Hepatocyte (in vitro differentiated cells): ENCODE measurements around the gene MYL3. TPM values are rescaled to one million over a fixed set of nuclear protein-coding genes. Genes with fewer than 3 reads are reported as not detected.

ENCODE experiments used
- DNase-seq: peaks from one replicate; pipeline ENCODE4 v3.0.0-alpha.2; 2016; ENCODE audit warnings: low spot score
- H2AFZ ChIP-seq: fragments of 200-600 bp; sonication (generic); 2 replicates; pipeline ENCODE4 v1.6.0; 2016; ENCODE audit warnings: antibody characterized with exemption, mild to moderate bottlenecking
- H3K27ac ChIP-seq: fragments of 200-600 bp; sonication (generic); 2 replicates; pipeline ENCODE4 v1.5.1; 2016; ENCODE audit warnings: mild to moderate bottlenecking
- H3K27me3 ChIP-seq: fragments of 200-600 bp; sonication (generic); 2 replicates; pipeline ENCODE4 v1.6.1; 2016
- H3K36me3 ChIP-seq: fragments of 200-600 bp; sonication (generic); replicated peaks from 2 replicates; pipeline ENCODE4 v1.5.1; 2016; ENCODE audit warnings: low read depth; ENCODE audit not compliant: insufficient read depth
- H3K4me1 ChIP-seq: fragments of 200-600 bp; sonication (generic); 2 replicates; pipeline ENCODE4 v1.5.1; 2016; ENCODE audit warnings: mild to moderate bottlenecking, moderate library complexity; ENCODE audit not compliant: insufficient read depth
- H3K4me2 ChIP-seq: fragments of 200-600 bp; sonication (generic); 2 replicates; pipeline ENCODE4 v1.6.0; 2016
- H3K4me3 ChIP-seq: fragments of 200-600 bp; sonication (generic); 2 replicates; pipeline ENCODE4 v1.5.1; 2016; ENCODE audit warnings: mild to moderate bottlenecking
- H3K79me2 ChIP-seq: fragments of 200-600 bp; sonication (generic); 2 replicates; pipeline ENCODE4 v1.6.0; 2017; ENCODE audit warnings: mild to moderate bottlenecking
- H3K9me2 ChIP-seq: fragments of 200-600 bp; sonication (generic); replicated peaks from 2 replicates; pipeline ENCODE4 v1.6.0; 2017; ENCODE audit warnings: mild to moderate bottlenecking; ENCODE audit not compliant: insufficient read depth
- H3K9me3 ChIP-seq: fragments of 200-600 bp; sonication (generic); 2 replicates; pipeline ENCODE4 v1.5.1; 2016; ENCODE audit warnings: low read depth, mild to moderate bottlenecking
- H4K20me1 ChIP-seq: fragments of 200-600 bp; sonication (generic); 2 replicates; pipeline ENCODE4 v1.6.0; 2016; ENCODE audit warnings: mild to moderate bottlenecking; ENCODE audit not compliant: insufficient read depth, poor library complexity, severe bottlenecking
- CTCF ChIP-seq: fragments of 200-600 bp; sonication (generic); IDR thresholded peaks from 2 replicates; pipeline ENCODE4 v1.5.1; 2016; ENCODE audit warnings: antibody characterized with exemption, mild to moderate bottlenecking; ENCODE audit not compliant: poor library complexity
- EZH2 ChIP-seq: fragments of 200-600 bp; sonication (generic); IDR thresholded peaks from 2 replicates; pipeline ENCODE4 v1.6.1; 2016; ENCODE audit warnings: antibody characterized with exemption, mild to moderate bottlenecking, borderline replicate concordance
- EZH2phosphoT487 ChIP-seq: fragments of 200-600 bp; sonication (generic); IDR thresholded peaks from one replicate; pipeline ENCODE4 v1.6.1; 2018; ENCODE audit warnings: antibody characterized with exemption, mild to moderate bottlenecking, low read depth, moderate library complexity; ENCODE audit not compliant: unreplicated experiment, severe bottlenecking
- WGBS: methylation state at CpG from one replicate; pipeline ENCODE4 v1.1.6; 2016; ENCODE audit warnings: low lambda C conversion rate; ENCODE audit errors: missing lambda C conversion rate; 5-methylcytosine and 5-hydroxymethylcytosine counted together
- polyA plus RNA-seq: library from polyadenylated mRNA; unstranded; fragments of >200 nt; fragmentation: Nextera tagmentation; extraction: Ambion mirVana; gene quantifications from 2 replicates; pipeline ENCODE4 v1.2.1, GENCODE V29; 2016
- total RNA-seq: library from RNA; depleted of rRNA; stranded (reverse); fragments of >200 nt; gene quantifications from 2 replicates; pipeline ENCODE4 v1.2.3, GENCODE V29; 2014

The MYL3 gene
- total and polyA plus RNA-seq, 2 experiments from 2014 or later: 9.5 to 9.7 TPM

- Histone ChIP-seq H2AFZ (peak overlapping the region; percentile 39), H3K4me3 (peak overlapping the region; percentile 77), H3K4me1 (peaks cover 39% of the 10 kb centered on the region), H4K20me1 (no peaks in the 10 kb centered on the region), H3K27ac (peak overlapping the region; percentile 87), H3K27me3 (peaks cover 36% of the 10 kb centered on the region), H3K36me3 (no peaks in the 10 kb centered on the region), H3K4me2 (peak overlapping the region; percentile 98), H3K9me2 (no peaks in the 10 kb centered on the region), H3K79me2 (peaks cover 22% of the 10 kb centered on the region), H3K9me3 (no peaks in the 10 kb centered on the region)
- DNase-seq: no peak
- WGBS: 44% methylated on average over 12 of the region's 29 CpGs
- TF ChIP-seq CTCF: no peak
- no peak for TF ChIP-seq EZH2
- no peak for TF ChIP-seq EZH2phosphoT487
These were observed 17.8 kb upstream of the MYL3 start for GRCh38 chr3:46880884-46881595.

DNA sequence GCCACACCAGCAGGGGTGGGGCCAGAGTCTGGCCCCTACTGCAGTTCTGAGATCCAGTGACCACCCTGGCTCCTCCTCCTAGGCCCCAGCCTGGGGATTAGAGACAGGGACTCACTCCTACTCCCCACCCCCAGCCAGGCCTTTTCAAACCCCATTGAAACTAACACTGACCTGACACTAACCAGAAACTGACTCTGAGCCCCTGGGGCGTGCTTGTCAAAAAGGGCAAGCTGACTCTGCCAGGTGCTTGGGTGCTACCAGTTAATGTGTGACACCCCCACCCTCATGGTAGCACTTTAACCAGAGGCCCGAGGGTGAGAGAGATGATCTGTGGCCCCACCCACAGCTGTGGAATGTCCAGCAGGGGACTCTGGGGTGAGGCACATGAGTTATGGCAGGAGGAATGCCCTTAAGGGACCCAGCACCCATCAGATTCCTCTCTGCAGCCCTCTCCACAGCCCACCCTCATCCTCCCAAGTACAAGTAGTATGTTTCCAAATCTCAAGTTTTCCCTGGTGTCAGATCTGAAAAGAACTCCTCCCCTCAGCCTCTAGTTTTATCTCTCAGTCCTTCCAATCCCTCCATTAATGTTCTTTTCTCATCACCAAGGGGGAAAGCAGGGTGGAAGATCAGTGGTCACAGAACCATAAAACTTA, 15.7 kb upstream of the MYL3 start:
- Histone ChIP-seq H3K4me1 (peaks cover 57% of the 10 kb centered on the region), H3K27me3 (peaks cover 24% of the 10 kb centered on the region), H3K4me2 (peak overlapping the region; percentile 26), H3K4me3 (no peak overlapping the region), H3K79me2 (peaks cover 12% of the 10 kb centered on the region), H2AFZ (no peak overlapping the region), H3K27ac (peak overlapping the region; percentile 44), H3K36me3 (no peaks in the 10 kb centered on the region), H3K9me2 (no peaks in the 10 kb centered on the region), H3K9me3 (no peaks in the 10 kb centered on the region), H4K20me1 (no peaks in the 10 kb centered on the region)
- TF ChIP-seq CTCF (no peak), EZH2 (no peak), EZH2phosphoT487 (no peak)
- WGBS: 21% methylated on average over 2 of the region's 2 CpGs
- peak; percentile 71 for DNase-seq

DNA sequence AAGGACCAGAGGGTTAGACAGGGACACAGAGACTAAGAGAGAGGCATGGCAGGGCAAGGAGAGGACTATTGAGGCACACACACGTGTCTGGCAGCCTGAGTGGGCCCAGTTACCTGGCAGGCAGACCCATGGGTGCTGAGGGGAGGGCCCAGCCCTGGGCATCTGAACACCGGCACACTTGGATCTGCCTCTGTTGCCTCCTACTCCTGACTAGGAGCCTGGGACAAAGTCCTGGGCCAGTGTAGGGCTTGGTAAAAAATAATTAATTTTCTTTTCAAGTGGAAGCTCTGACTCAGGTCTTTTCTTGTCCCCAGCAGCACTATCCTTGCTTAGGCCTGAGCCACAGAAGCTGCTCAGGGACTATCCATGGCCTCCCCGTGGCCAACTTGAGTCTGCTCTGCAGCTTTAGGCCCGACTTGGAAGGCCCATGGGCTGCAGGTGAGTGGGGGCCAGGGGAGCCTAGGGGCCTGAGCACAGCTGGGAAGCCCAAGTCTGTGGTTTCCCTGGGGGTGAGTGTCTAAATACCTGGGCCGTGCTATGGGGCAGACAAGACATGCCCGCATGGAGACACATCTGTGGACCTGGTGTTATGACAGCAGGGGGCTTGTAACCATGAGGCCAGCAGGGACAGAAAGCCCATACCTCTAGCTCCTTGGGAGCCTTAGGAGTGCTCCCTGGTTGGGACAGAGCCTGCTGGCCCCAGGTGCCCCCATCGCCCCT, 14.3 kb upstream of the MYL3 start, which contains the start of gene PTH1R:
Gene PTH1R, plus strand, starts transcription at position 316 of the 720 bp plus-strand sequence. CDS start 5,839 bp downstream, outside the sequence.
- TF ChIP-seq EZH2phosphoT487: no peak
- no peak for TF ChIP-seq EZH2
- no peak for TF ChIP-seq CTCF
- H3K36me3 ChIP-seq: no peaks in the 10 kb centered on the region
- no peak within 1 kb of the TSS for H2AFZ ChIP-seq
- peak; percentile 31 for DNase-seq
- no peaks in the 10 kb centered on the region for H3K9me2 ChIP-seq
- no peaks in the 10 kb centered on the region for H3K9me3 ChIP-seq
- peaks cover 66% of the 10 kb centered on the region for H3K4me1 ChIP-seq
- H3K4me3 ChIP-seq: no peak within 1 kb of the TSS
- peaks cover 9% of the 10 kb centered on the region for H3K79me2 ChIP-seq
- H3K27ac ChIP-seq: peak within 1 kb of the TSS; percentile 60
- peak within 1 kb of the TSS; percentile 26 for H3K4me2 ChIP-seq
- WGBS: 80% methylated on average over 7 of the region's 7 CpGs
- no peaks in the 10 kb centered on the region for H4K20me1 ChIP-seq
- peaks cover 17% of the 10 kb centered on the region for H3K27me3 ChIP-seq
